Upper lobe of left lung (tissue), 6 donors: Measurements from ENCODE around the gene POPDC2. TPM values are rescaled to one million over a fixed set of nuclear protein-coding genes. Genes with fewer than 3 reads are reported as not detected.

Experiments used
- ATAC-seq, 2 donors: fragments of 200-7000 bp; cut with Tn5 transposase; one replicate each; pipeline ENCODE4 v1.9.1; 2022; ENCODE audit warnings: mild to moderate bottlenecking in 2 of 2, moderate library complexity in 2 of 2; ENCODE audit not compliant: low FRiP score in 2 of 2
- DNase-seq, 2 donors: peaks; one replicate each; pipeline ENCODE4 v3.0.0-alpha.2; 2019 to 2020
- H3K27ac ChIP-seq, 4 donors: fragments of 200-600 bp; sonication (generic); one replicate each; pipeline ENCODE4 v1.5.1; 2016 to 2019
- H3K27me3 ChIP-seq, 4 donors: fragments of 200-600 bp; sonication (generic); one replicate each; pipeline ENCODE4 v1.5.1; 2017 to 2019
- H3K36me3 ChIP-seq, 4 donors: fragments of 200-600 bp; sonication (generic); one replicate each; pipeline ENCODE4 v1.5.1; 2016 to 2019
- H3K4me1 ChIP-seq, 4 donors: fragments of 200-600 bp; sonication (generic); one replicate each; pipeline ENCODE4 v1.5.1; 2018 to 2019
- H3K4me3 ChIP-seq, 4 donors: fragments of 200-600 bp; sonication (generic); one replicate each; pipeline ENCODE4 v1.5.1; 2017 to 2019; ENCODE audit warnings: mild to moderate bottlenecking in 2 of 4, moderate library complexity in 1 of 4
- H3K9me3 ChIP-seq, 4 donors: fragments of 200-600 bp; sonication (generic); one replicate each; pipeline ENCODE4 v1.5.1; 2018 to 2019
- EP300 ChIP-seq, 4 donors: sonication (generic); formaldehyde crosslinking; IDR thresholded peaks; one replicate each; pipeline ENCODE4 v1.5.1; 2017; ENCODE audit warnings: antibody characterized with exemption in 4 of 4, control low read depth in 2 of 4
- POLR2A ChIP-seq, 4 donors: fragments of 450-650 bp; IDR thresholded peaks; one replicate each; pipeline ENCODE4 v1.5.1; 2016 to 2017; ENCODE audit warnings: antibody characterized with exemption in 4 of 4, mild to moderate bottlenecking in 2 of 4
- POLR2AphosphoS5 ChIP-seq, 2 donors: sonication (generic); formaldehyde crosslinking; IDR thresholded peaks; one replicate each; pipeline ENCODE4 v1.5.1; 2017; ENCODE audit warnings: antibody characterized with exemption in 2 of 2
- WGBS, 2 donors: methylation state at CpG; one replicate each; pipeline ENCODE4 v1.1.5; 2017 to 2018; 5-methylcytosine and 5-hydroxymethylcytosine counted together
- total RNA-seq, 6 donors: library from RNA; depleted of rRNA in 4 of 6; stranded (reverse); fragments of >200 nt in 4 of 6; gene quantifications; one replicate each; pipeline versions ENCODE4 v1.1.0 to v1.2.1, GENCODE V29; 2016 to 2021
- TF ChIP-seq, protein P1 (sequence below), 6 experiments: fragments of 450-650 bp in 4 of 6; fragments of 200-600 bp in 2 of 6; sonication (generic) in 2 of 6; IDR thresholded peaks; one replicate each; pipeline ENCODE4 v1.5.1; 2016 to 2019; ENCODE audit warnings: antibody characterized with exemption in 6 of 6
- donor health status: DM: no; HTN: no; CAD: no; lungs with moderate emphysema.
- donor health status: DM: no; HTN: yes; CAD: no; lungs with severe emphysema.

Gene POPDC2
- total RNA-seq, 6 donors from 2014 or later: 2.0 to 5.2 (median 2.2) TPM

DNA sequence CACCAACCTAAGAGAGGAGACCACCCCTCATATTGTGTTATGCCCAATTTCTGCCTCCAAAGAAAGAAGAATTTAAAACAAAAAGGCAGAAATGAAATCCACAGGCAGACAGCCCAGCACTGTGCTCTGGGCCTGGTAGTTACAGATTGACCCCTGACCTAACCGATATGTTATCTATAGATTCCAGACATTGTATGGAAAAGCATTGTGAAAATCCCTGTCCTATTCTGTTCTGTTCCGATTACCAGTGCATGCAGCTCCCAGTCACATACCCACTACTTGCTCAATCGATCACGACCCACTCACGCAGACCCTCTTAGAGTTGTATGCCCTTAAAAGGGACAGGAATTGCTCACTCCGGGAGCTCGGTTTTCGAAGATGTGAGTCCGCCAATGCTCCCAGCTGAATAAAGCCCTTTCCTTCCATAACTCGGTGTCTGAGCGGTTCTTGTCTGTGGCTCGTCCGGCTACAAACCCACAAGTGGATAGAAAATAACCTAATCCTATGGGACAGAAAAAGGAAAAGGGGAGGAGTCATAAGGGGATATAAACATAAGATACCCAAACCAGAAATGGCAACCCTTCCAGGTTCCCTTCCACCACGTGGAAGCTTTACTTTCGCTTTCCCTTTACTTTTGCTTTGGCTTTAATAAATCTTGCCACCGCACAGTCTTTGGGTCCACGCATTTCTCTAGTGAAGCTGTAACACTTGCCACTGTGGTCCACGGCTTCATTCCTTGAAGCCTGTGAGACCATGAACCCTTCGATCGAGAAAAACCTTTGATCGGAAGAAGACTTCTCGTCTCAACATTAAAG is 40.7 kb upstream of the POPDC2 start:
- H3K4me3 ChIP-seq: no peak overlapping the region
- peak overlapping the region; percentile 0 to 49 (median 24) for H3K27ac ChIP-seq
- 89 to 96% methylated on average over 7 to 22 of the region's 22 CpGs for WGBS, 2 donors
- ATAC-seq (no peak), DNase-seq (no peak)
- no peaks in the 10 kb centered on the region for H3K27me3 ChIP-seq
- H3K9me3 ChIP-seq: no peaks in the 10 kb centered on the region
- no peaks in the 10 kb centered on the region for H3K36me3 ChIP-seq
- H3K4me1 ChIP-seq: peaks cover 11 to 28% (median 19%) of the 10 kb centered on the region in 4 donors
- TF ChIP-seq POLR2AphosphoS5 (IDR thresholded peaks at IDR 0.05) (no peak), POLR2A (IDR thresholded peaks at IDR 0.05) (no peak), EP300 (IDR thresholded peaks at IDR 0.05) (no peak)
- TF ChIP-seq, protein P1, sequence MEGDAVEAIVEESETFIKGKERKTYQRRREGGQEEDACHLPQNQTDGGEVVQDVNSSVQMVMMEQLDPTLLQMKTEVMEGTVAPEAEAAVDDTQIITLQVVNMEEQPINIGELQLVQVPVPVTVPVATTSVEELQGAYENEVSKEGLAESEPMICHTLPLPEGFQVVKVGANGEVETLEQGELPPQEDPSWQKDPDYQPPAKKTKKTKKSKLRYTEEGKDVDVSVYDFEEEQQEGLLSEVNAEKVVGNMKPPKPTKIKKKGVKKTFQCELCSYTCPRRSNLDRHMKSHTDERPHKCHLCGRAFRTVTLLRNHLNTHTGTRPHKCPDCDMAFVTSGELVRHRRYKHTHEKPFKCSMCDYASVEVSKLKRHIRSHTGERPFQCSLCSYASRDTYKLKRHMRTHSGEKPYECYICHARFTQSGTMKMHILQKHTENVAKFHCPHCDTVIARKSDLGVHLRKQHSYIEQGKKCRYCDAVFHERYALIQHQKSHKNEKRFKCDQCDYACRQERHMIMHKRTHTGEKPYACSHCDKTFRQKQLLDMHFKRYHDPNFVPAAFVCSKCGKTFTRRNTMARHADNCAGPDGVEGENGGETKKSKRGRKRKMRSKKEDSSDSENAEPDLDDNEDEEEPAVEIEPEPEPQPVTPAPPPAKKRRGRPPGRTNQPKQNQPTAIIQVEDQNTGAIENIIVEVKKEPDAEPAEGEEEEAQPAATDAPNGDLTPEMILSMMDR (IDR thresholded peaks at IDR 0.05): no peak

DNA sequence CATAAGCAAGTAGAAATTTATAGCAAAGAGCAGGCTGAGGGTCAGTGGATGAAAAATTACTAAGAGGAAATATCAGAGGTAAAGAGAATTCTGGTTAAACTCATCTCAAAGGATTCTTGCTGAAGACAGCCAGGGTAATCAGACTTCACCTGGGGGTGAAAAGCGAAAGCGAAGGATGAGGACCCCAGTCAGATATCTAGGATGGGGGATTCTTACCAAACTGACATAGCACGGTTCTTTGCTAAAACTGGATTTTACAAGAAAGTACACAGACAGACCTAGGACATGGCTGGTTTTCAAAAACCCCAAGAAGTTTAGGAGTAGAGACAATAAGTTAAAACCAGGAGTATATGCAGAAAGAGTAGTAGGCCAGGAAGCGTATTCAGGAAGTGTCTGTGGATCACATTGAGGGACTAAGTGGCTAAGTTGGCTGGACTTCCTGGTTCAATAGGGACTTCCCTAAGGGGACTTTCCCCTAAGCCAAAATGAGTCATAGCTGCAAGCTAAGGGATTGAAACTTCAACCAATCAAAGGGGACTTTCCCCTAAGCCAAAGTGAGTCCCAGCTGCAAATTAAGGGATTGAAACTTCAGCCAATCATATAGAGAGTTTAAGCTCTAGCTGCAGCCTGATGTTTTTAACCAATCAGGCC is 40.0 kb upstream of the POPDC2 start:
- no peaks in the 10 kb centered on the region for H3K36me3 ChIP-seq
- peak overlapping the region; percentile 0 to 49 (median 24) for H3K27ac ChIP-seq
- DNase-seq (peak in 1 of 2 donors; percentile 70), ATAC-seq (no peak)
- WGBS, 2 donors: 77% methylated on average over 4 of the region's 4 CpGs
- no peaks in the 10 kb centered on the region for H3K27me3 ChIP-seq
- H3K9me3 ChIP-seq: no peaks in the 10 kb centered on the region
- TF ChIP-seq, protein P1 (IDR thresholded peaks at IDR 0.05): no peak
- TF ChIP-seq POLR2AphosphoS5 (IDR thresholded peaks at IDR 0.05) (peak in 1 of 2 donors; percentile 65), EP300 (IDR thresholded peaks at IDR 0.05) (peak in 1 of 4 donors; percentile 10), POLR2A (IDR thresholded peaks at IDR 0.05) (no peak)
- peaks cover 11 to 28% (median 19%) of the 10 kb centered on the region in 4 donors for H3K4me1 ChIP-seq
- H3K4me3 ChIP-seq: no peak overlapping the region

DNA sequence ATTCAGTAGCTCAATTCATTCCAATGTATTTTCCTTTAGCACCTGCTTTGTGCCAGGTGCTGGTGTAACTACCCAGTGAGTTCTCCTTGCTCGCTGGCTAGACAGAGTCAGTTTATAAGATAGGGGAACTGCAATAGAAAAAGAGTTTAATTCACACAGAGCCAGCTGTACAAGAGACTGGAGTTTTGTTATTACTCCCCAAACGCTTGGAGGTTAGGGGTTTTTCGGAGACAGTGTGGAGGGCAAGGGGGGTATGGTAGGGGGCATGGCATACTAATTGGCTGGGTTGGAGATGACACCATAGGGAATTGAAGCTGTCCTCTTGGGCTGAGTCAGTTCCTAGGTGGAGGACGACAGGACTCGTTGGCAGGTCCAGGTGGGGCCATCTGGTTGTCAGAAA is 37.0 kb upstream of the POPDC2 start:
- TF ChIP-seq EP300 (IDR thresholded peaks at IDR 0.05) (no peak), POLR2A (IDR thresholded peaks at IDR 0.05) (no peak), POLR2AphosphoS5 (IDR thresholded peaks at IDR 0.05) (no peak)
- TF ChIP-seq, protein P1 (IDR thresholded peaks at IDR 0.05): no peak

DNA sequence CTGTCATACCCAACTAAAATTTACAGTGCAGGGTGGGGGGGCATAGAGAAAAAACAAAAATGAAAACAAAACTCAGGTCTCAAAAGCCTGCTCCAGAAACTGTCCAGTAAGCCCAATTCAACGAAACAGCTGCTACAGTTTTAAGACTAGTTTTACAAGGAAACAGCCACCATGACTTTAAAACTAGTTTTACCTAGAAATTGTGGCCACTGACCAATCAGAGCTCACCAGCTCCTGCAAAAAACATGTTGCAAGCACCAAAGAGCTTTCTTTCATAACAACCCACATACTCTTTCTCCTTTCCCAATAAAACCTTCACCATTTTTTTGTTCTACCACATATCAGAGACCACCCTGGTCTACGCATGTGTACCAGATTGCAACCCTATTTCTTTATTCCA is 35.1 kb upstream of the POPDC2 start:
- H3K4me1 ChIP-seq: peaks cover 0 to 5% (median 1%) of the 10 kb centered on the region in 4 donors
- H3K36me3 ChIP-seq: no peaks in the 10 kb centered on the region
- ATAC-seq: no peak
- no peak overlapping the region for H3K27ac ChIP-seq
- DNase-seq: no peak
- TF ChIP-seq POLR2AphosphoS5 (IDR thresholded peaks at IDR 0.05) (no peak), POLR2A (IDR thresholded peaks at IDR 0.05) (no peak), EP300 (IDR thresholded peaks at IDR 0.05) (no peak)
- TF ChIP-seq, protein P1 (IDR thresholded peaks at IDR 0.05): no peak
- 90 to 98% methylated on average over 2 of the region's 2 CpGs for WGBS, 2 donors
- no peaks in the 10 kb centered on the region for H3K27me3 ChIP-seq
- H3K4me3 ChIP-seq: no peak overlapping the region
- H3K9me3 ChIP-seq: no peaks in the 10 kb centered on the region

More for the DNA sequence above, 37.0 kb upstream of the POPDC2 start:
- no peaks in the 10 kb centered on the region for H3K9me3 ChIP-seq
- H3K27ac ChIP-seq: no peak overlapping the region
- DNase-seq: no peak
- no peak overlapping the region for H3K4me3 ChIP-seq
- no peaks in the 10 kb centered on the region for H3K36me3 ChIP-seq
- no peak for ATAC-seq
- no peaks in the 10 kb centered on the region for H3K27me3 ChIP-seq
- WGBS, 2 donors: 79 to 89% methylated on average over 5 of the region's 5 CpGs
- peaks cover 5 to 16% (median 8%) of the 10 kb centered on the region in 4 donors for H3K4me1 ChIP-seq
